Endodermal cell (in vitro differentiated cells): Measurements from ENCODE around the gene PRR12. TPM values are rescaled to one million over a fixed set of nuclear protein-coding genes. Genes with fewer than 3 reads are reported as not detected.

Experiments
- DNase-seq: peaks from one replicate; pipeline ENCODE4 v3.0.0-alpha.2; 2017
- H3K27ac ChIP-seq: 2 replicates; pipeline ENCODE4 v1.5.1; 2013; ENCODE audit warnings: mild to moderate bottlenecking, low read depth, low read length, moderate library complexity
- H3K27me3 ChIP-seq: 2 replicates; pipeline ENCODE4 v1.6.1; 2013; ENCODE audit warnings: mild to moderate bottlenecking, low read length, moderate library complexity; ENCODE audit not compliant: insufficient read depth, control insufficient read depth, poor library complexity, severe bottlenecking
- H3K36me3 ChIP-seq: 2 replicates; pipeline ENCODE4 v1.7.0; 2013; ENCODE audit warnings: mild to moderate bottlenecking, low read length, moderate library complexity; ENCODE audit not compliant: control insufficient read depth, insufficient read depth
- H3K4me1 ChIP-seq: one replicate; pipeline ENCODE4 v1.7.0; 2013; ENCODE audit warnings: low read length; ENCODE audit not compliant: control insufficient read depth, insufficient read depth
- H3K4me3 ChIP-seq: 2 replicates; pipeline ENCODE4 v1.5.1; 2013; ENCODE audit warnings: mild to moderate bottlenecking, low read length, moderate library complexity
- H3K9ac ChIP-seq: 2 replicates; pipeline ENCODE4 v1.6.1; 2013; ENCODE audit warnings: mild to moderate bottlenecking, low read length, moderate library complexity; ENCODE audit not compliant: poor library complexity, severe bottlenecking; ENCODE audit errors: extremely low read depth
- H3K9me3 ChIP-seq: 2 replicates; pipeline ENCODE4 v1.6.1; 2013; ENCODE audit warnings: mild to moderate bottlenecking, low read length, moderate library complexity; ENCODE audit not compliant: control insufficient read depth
- H3K27ac Mint-ChIP-seq: 2 replicates; pipeline ENCODE4 v1.8.0; 2020; ENCODE audit warnings: mixed read lengths
- H3K27me3 Mint-ChIP-seq: 2 replicates; pipeline ENCODE4 v1.8.0; 2021; ENCODE audit warnings: mild to moderate bottlenecking, mixed read lengths; ENCODE audit not compliant: insufficient read depth
- H3K36me3 Mint-ChIP-seq: 2 replicates; pipeline ENCODE4 v1.8.0; 2020; ENCODE audit warnings: low read depth, mixed read lengths
- H3K4me1 Mint-ChIP-seq: 2 replicates; pipeline ENCODE4 v1.8.0; 2020; ENCODE audit warnings: mixed read lengths
- H3K4me3 Mint-ChIP-seq: 2 replicates; pipeline ENCODE4 v1.8.0; 2020; ENCODE audit warnings: mild to moderate bottlenecking, moderate library complexity, mixed read lengths
- H3K9me3 Mint-ChIP-seq: 2 replicates; pipeline ENCODE4 v1.8.0; 2020; ENCODE audit warnings: mild to moderate bottlenecking, mixed read lengths
- CTCF ChIP-seq: fragments of 200-600 bp; sonication (generic); conservative IDR thresholded peaks from 2 replicates; pipeline ENCODE4 v1.5.0; 2021; ENCODE audit warnings: antibody characterized with exemption, mild to moderate bottlenecking
- whole genome bisulfite sequencing, 2 experiments: methylation state at CpG; one replicate each; pipeline versions ENCODE4 v1.1.5 to v1.1.7; 2013; ENCODE audit warnings: missing lambda C conversion rate in 2 of 2, mixed read lengths in 1 of 2; ENCODE audit not compliant: insufficient coverage in 1 of 2, insufficient read length in 1 of 2; 5-methylcytosine and 5-hydroxymethylcytosine counted together
- total RNA-seq, 2 donors: library from RNA; stranded (reverse); fragmentation: NEBNext Ultra II Directional in 1 of 2; extraction: Animal tissue kit (Norgen Biotek cat#: 25700) in 1 of 2; gene quantifications; 2 replicates in 1 of 2; 3 replicates in 1 of 2; pipeline ENCODE4 v1.2.1, GENCODE V29; 2021

PRR12 gene
- total RNA-seq, 2 donors from 2014 or later, result 67.6 to 69.6 TPM

GRCh38 chr19:49654581-49654980 lies 63.6 kb downstream of the PRR12 start:
- H3K27ac ChIP-seq, result no peak overlapping the region
- Mint-ChIP-seq H3K4me3 (no peak overlapping the region), H3K9me3 (no peaks in the 10 kb centered on the region), H3K4me1 (no peaks in the 10 kb centered on the region), H3K27me3 (no peaks in the 10 kb centered on the region), H3K36me3 (peaks cover 70% of the 10 kb centered on the region), H3K27ac (no peak overlapping the region)
- no peak overlapping the region for H3K4me3 ChIP-seq
- DNase-seq, result no peak
- no peaks in the 10 kb centered on the region for H3K9me3 ChIP-seq
- no peaks in the 10 kb centered on the region for H3K4me1 ChIP-seq
- no peak for TF ChIP-seq CTCF
- WGBS, 2 experiments, result 93 to 96% methylated on average over 4 to 10 of the region's 10 CpGs
- no peak overlapping the region for H3K9ac ChIP-seq
- H3K27me3 ChIP-seq, result no peaks in the 10 kb centered on the region
- H3K36me3 ChIP-seq, result peaks cover 68% of the 10 kb centered on the region

DNA sequence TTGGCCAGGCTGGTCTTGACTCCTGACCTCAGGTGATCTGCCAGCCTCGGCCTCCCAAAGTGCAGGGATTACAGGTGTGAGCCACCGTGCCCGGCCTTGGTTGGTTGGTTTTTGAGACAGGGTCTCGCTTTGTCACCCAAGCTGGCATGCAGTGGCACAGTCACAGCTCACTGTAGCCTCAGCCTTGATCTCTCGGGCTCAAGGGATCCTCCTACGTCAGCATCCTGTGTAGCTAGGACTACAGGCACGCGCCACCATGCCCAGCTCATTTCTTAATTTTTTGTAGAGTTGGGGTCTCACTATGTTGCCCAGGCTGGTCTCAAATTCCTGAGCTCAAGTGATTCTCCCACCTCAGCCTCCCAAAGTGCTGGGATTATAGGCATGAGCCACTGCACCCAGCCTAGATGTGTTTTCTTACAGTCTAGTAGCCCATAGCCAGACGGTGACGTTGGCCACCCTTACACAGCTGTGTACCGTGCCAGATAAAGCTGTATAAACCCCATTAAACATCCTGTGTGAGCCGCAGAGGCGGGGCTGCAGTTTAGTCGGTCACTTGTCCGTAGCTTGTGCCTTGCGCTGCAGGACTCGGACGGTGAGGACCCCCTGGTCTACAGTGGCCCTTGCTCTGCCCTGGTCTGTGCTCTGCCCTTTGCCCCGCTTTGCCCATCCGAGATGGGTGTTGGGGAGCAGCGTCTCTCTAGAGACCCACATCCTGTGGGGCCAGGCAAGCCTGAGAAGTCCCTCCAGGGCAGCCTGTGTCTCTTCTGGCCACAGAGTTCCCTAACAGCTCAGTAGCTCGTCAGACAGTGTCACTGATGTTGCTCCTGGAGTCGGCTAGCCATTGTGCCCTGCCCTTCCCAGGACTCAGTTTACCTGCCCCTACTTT lies 64.8 kb downstream of the PRR12 start:
- Histone ChIP-seq H3K9ac (no peak overlapping the region), H3K27ac (no peak overlapping the region), H3K27me3 (no peaks in the 10 kb centered on the region), H3K36me3 (peaks cover 71% of the 10 kb centered on the region), H3K4me3 (no peak overlapping the region), H3K9me3 (peaks cover 10% of the 10 kb centered on the region), H3K4me1 (no peaks in the 10 kb centered on the region)
- Mint-ChIP-seq H3K4me1 (no peaks in the 10 kb centered on the region), H3K4me3 (no peak overlapping the region), H3K9me3 (peaks cover 9% of the 10 kb centered on the region), H3K27me3 (no peaks in the 10 kb centered on the region), H3K27ac (no peak overlapping the region), H3K36me3 (peaks cover 76% of the 10 kb centered on the region)
- DNase-seq, result no peak
- no peak for TF ChIP-seq CTCF
- WGBS, 2 experiments, result 92 to 94% methylated on average over 20 to 23 of the region's 23 CpGs

DNA sequence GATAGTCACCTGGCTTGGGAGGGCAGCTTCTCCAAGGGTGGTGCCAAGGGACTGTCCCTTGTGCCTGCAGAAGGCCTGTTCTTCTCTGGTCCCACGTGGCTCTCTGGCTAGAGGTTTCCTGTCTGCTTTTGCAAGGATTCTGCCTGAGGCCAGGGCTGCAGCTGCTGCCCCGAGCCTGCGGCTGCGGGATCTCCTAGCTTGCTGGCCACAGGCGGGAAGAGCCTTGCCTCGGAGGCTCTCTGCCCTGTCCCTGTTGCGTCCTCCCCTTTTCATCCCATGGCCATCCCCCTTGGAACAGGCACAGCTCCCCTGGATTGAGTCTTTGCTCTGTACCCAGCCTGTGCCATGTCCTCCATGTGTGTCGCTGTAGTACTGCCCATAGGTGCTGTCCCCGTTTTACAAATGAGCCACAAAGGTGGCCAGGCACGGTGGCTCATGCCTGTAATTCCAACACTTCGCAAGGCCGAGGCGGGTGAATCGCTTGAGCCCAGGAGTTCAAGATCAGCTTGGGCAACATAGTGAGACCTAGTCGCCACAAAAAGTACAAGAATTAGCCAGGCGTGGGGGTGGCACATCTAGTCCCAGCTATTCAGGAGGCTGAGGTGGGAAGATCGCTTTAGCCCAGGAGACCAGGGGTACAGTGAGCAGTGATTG lies 65.6 kb downstream of the PRR12 start:
- WGBS, 2 experiments, result 83 to 89% methylated on average over 15 to 17 of the region's 17 CpGs
- no peak overlapping the region for H3K9ac ChIP-seq
- H3K4me1 ChIP-seq, result no peaks in the 10 kb centered on the region
- peaks cover 81% of the 10 kb centered on the region for H3K36me3 Mint-ChIP-seq
- H3K9me3 ChIP-seq, result peaks cover 10% of the 10 kb centered on the region
- H3K27ac ChIP-seq, result peak overlapping the region; percentile 38
- H3K4me3 Mint-ChIP-seq, result no peak overlapping the region
- peak overlapping the region; percentile 36 for H3K27ac Mint-ChIP-seq
- H3K4me1 Mint-ChIP-seq, result no peaks in the 10 kb centered on the region
- peaks cover 77% of the 10 kb centered on the region for H3K36me3 ChIP-seq
- H3K27me3 Mint-ChIP-seq, result no peaks in the 10 kb centered on the region
- H3K9me3 Mint-ChIP-seq, result peaks cover 9% of the 10 kb centered on the region
- no peak overlapping the region for H3K4me3 ChIP-seq
- no peaks in the 10 kb centered on the region for H3K27me3 ChIP-seq
- no peak for DNase-seq
- TF ChIP-seq CTCF, result no peak
